ENCODE data around the gene C19orf47.
A peak's percentile ranks its signal among the peaks of the same experiment; 100 is the strongest.

The C19orf47 gene

DNA sequence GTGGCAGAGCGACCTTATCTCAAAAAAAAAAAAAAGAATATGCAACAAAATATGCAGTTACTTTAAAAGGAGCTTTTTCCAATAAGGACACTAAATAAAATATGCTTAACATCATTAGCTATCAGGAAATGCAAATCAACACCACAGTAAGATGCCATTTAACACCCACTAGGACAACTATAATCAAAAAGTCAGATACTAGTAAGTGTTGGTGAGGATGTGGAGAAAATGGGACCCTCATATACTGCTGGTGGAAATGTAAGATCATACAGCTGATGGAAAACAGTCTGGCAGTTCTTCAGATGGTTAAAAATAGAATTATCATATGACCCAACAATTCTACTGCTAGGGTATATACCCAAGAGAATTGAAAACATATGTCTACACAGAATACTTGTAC, 38.5 kb downstream of the C19orf47 start:
- no peak overlapping the region for H3K27ac ChIP-seq (ENCODE audit: low read length)
- H3K79me2 ChIP-seq (ENCODE audit: low read length) = no peaks in the 10 kb centered on the region
- no peaks in the 10 kb centered on the region for H3K27me3 ChIP-seq (ENCODE audit: low read depth, low read length)
- no peaks in the 10 kb centered on the region for H3K36me3 ChIP-seq (replicated peaks; ENCODE audit: low read depth, low read length)
- H3K4me1 ChIP-seq (ENCODE audit: low read length) = no peaks in the 10 kb centered on the region
- no peak overlapping the region for H3K4me3 ChIP-seq (ENCODE audit: low read length)
- no peak overlapping the region for H2AFZ ChIP-seq (ENCODE audit: low read depth, low read length)
- no peaks in the 10 kb centered on the region for H4K20me1 ChIP-seq (ENCODE audit: insufficient read depth, low read length)
- no peaks in the 10 kb centered on the region for H3K9me3 ChIP-seq (ENCODE audit: insufficient read depth, low read length)
- TF ChIP-seq, protein P1, sequence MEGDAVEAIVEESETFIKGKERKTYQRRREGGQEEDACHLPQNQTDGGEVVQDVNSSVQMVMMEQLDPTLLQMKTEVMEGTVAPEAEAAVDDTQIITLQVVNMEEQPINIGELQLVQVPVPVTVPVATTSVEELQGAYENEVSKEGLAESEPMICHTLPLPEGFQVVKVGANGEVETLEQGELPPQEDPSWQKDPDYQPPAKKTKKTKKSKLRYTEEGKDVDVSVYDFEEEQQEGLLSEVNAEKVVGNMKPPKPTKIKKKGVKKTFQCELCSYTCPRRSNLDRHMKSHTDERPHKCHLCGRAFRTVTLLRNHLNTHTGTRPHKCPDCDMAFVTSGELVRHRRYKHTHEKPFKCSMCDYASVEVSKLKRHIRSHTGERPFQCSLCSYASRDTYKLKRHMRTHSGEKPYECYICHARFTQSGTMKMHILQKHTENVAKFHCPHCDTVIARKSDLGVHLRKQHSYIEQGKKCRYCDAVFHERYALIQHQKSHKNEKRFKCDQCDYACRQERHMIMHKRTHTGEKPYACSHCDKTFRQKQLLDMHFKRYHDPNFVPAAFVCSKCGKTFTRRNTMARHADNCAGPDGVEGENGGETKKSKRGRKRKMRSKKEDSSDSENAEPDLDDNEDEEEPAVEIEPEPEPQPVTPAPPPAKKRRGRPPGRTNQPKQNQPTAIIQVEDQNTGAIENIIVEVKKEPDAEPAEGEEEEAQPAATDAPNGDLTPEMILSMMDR (IDR thresholded peaks at IDR 0.05; ENCODE audit: low read depth, low read length) = no peak
- TF ChIP-seq EZH2phosphoT487 (IDR thresholded peaks at IDR 0.05; ENCODE audit: low read depth) = no peak
- H3K9ac ChIP-seq (ENCODE audit: low read length) = no peak overlapping the region
- no peak overlapping the region for H3K4me2 ChIP-seq (ENCODE audit: low read length)

DNA sequence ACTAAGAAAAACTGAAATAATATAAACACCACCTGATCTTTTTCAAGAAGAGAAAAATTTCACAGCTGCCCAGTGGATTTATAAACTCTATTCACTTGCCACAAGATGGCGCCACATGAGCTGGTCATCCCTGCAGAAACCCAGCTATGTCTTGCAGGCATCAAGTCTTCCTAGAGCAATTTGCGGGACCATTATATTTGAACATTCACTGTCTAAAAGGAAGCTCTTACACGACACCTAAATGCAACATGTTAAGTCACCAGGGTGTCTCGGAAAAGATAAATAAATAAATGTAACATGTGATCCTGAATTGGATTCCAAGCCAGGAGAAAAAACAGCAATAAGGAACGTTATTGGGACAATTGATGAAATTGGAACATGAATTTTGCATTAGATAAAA, 42.8 kb downstream of the C19orf47 start:
- Histone ChIP-seq H3K4me3 (ENCODE audit: low read length) (no peak overlapping the region), H3K27me3 (ENCODE audit: low read depth, low read length) (no peaks in the 10 kb centered on the region), H3K27ac (ENCODE audit: low read length) (no peak overlapping the region), H3K9me3 (ENCODE audit: insufficient read depth, low read length) (no peaks in the 10 kb centered on the region), H3K9ac (ENCODE audit: low read length) (no peak overlapping the region), H2AFZ (ENCODE audit: low read depth, low read length) (no peak overlapping the region), H3K36me3 (replicated peaks; ENCODE audit: low read depth, low read length) (no peaks in the 10 kb centered on the region), H3K79me2 (ENCODE audit: low read length) (no peaks in the 10 kb centered on the region), H4K20me1 (ENCODE audit: insufficient read depth, low read length) (no peaks in the 10 kb centered on the region), H3K4me1 (ENCODE audit: low read length) (no peaks in the 10 kb centered on the region), H3K4me2 (ENCODE audit: low read length) (no peak overlapping the region)
- no peak for TF ChIP-seq EZH2phosphoT487 (IDR thresholded peaks at IDR 0.05; ENCODE audit: low read depth)
- TF ChIP-seq, protein P1 (IDR thresholded peaks at IDR 0.05; ENCODE audit: low read depth, low read length) = peak; percentile 95

DNA sequence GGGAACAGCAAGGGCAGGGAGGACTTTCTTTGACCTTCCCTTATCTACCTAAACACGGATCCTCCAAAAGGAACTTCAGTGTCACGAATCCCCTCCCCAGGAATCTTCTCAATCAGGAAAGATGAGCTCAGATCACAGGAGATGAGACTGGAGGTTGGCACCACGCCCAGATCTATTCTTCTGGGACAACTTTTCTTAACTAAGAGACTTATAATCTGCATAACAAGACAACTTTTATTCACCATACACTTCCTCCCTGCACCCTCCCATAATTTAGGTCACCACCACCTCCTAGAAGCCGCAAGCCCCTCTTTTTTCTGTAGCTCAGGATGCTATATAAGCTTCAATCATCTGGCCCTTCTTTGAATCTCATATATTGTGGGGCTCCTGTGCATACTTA, 43.9 kb downstream of the C19orf47 start:
- no peak overlapping the region for H3K27ac ChIP-seq (ENCODE audit: low read length)
- H3K36me3 ChIP-seq (replicated peaks; ENCODE audit: low read depth, low read length) = no peaks in the 10 kb centered on the region
- H3K27me3 ChIP-seq (ENCODE audit: low read depth, low read length) = no peaks in the 10 kb centered on the region
- H3K4me3 ChIP-seq (ENCODE audit: low read length) = no peak overlapping the region
- H3K4me1 ChIP-seq (ENCODE audit: low read length) = no peaks in the 10 kb centered on the region
- H3K4me2 ChIP-seq (ENCODE audit: low read length) = no peak overlapping the region
- H3K9ac ChIP-seq (ENCODE audit: low read length) = no peak overlapping the region
- no peaks in the 10 kb centered on the region for H4K20me1 ChIP-seq (ENCODE audit: insufficient read depth, low read length)
- no peaks in the 10 kb centered on the region for H3K9me3 ChIP-seq (ENCODE audit: insufficient read depth, low read length)
- H2AFZ ChIP-seq (ENCODE audit: low read depth, low read length) = no peak overlapping the region
- TF ChIP-seq EZH2phosphoT487 (IDR thresholded peaks at IDR 0.05; ENCODE audit: low read depth) = no peak
- TF ChIP-seq, protein P1 (IDR thresholded peaks at IDR 0.05; ENCODE audit: low read depth, low read length) = no peak
- no peaks in the 10 kb centered on the region for H3K79me2 ChIP-seq (ENCODE audit: low read length)

GRCh38 chr19:40303765-40304164, 44.4 kb downstream of the C19orf47 start:
- H3K9ac ChIP-seq (ENCODE audit: low read length) = no peak overlapping the region
- no peaks in the 10 kb centered on the region for H4K20me1 ChIP-seq (ENCODE audit: insufficient read depth, low read length)
- TF ChIP-seq, protein P1 (IDR thresholded peaks at IDR 0.05; ENCODE audit: low read depth, low read length) = no peak
- TF ChIP-seq EZH2phosphoT487 (IDR thresholded peaks at IDR 0.05; ENCODE audit: low read depth) = no peak
- H3K9me3 ChIP-seq (ENCODE audit: insufficient read depth, low read length) = no peaks in the 10 kb centered on the region
- no peaks in the 10 kb centered on the region for H3K36me3 ChIP-seq (replicated peaks; ENCODE audit: low read depth, low read length)
- H3K4me1 ChIP-seq (ENCODE audit: low read length) = no peaks in the 10 kb centered on the region
- no peaks in the 10 kb centered on the region for H3K27me3 ChIP-seq (ENCODE audit: low read depth, low read length)
- H3K4me2 ChIP-seq (ENCODE audit: low read length) = no peak overlapping the region
- no peaks in the 10 kb centered on the region for H3K79me2 ChIP-seq (ENCODE audit: low read length)
- no peak overlapping the region for H2AFZ ChIP-seq (ENCODE audit: low read depth, low read length)
- no peak overlapping the region for H3K27ac ChIP-seq (ENCODE audit: low read length)
- no peak overlapping the region for H3K4me3 ChIP-seq (ENCODE audit: low read length)
